Loucy (cell line): ENCODE measurements around the gene GTPBP2.
A peak's percentile ranks its signal among the peaks of the same experiment; 100 is the strongest.

Experiments used
- H2AFZ ChIP-seq: fragments of 200-600 bp; sonication (generic); 2 replicates; pipeline ENCODE4 v1.6.0; 2016; ENCODE audit warnings: antibody characterized with exemption, mild to moderate bottlenecking, low read length, moderate library complexity
- H3F3A ChIP-seq: fragments of 200-600 bp; 2 replicates; pipeline ENCODE4 v1.6.0; 2016; ENCODE audit warnings: antibody characterized with exemption, low read depth, mild to moderate bottlenecking
- H3K27me3 ChIP-seq: fragments of 200-600 bp; sonication (generic); 2 replicates; pipeline ENCODE4 v1.6.1; 2014; ENCODE audit warnings: low read length, mild to moderate bottlenecking; ENCODE audit not compliant: insufficient read depth, poor library complexity, severe bottlenecking
- H3K36me3 ChIP-seq: fragments of 200-600 bp; sonication (generic); 2 replicates; pipeline ENCODE4 v1.6.1; 2016; ENCODE audit warnings: low read length; ENCODE audit not compliant: insufficient read depth
- H3K4me1 ChIP-seq: fragments of 200-600 bp; sonication (generic); 2 replicates; pipeline ENCODE4 v1.5.1; 2014; ENCODE audit warnings: low read length, mild to moderate bottlenecking; ENCODE audit not compliant: insufficient read depth, poor library complexity, severe bottlenecking
- H3K4me2 ChIP-seq: fragments of 200-600 bp; sonication (generic); 2 replicates; pipeline ENCODE4 v1.6.0; 2014; ENCODE audit warnings: antibody characterized with exemption, low read length, low read depth, mild to moderate bottlenecking; ENCODE audit not compliant: poor library complexity, severe bottlenecking
- H3K4me3 ChIP-seq: fragments of 200-600 bp; sonication (generic); 2 replicates; pipeline ENCODE4 v1.5.1; 2014; ENCODE audit warnings: low read length, mild to moderate bottlenecking, mixed read lengths; ENCODE audit not compliant: poor library complexity, severe bottlenecking
- H3K79me2 ChIP-seq: fragments of 200-600 bp; sonication (generic); 2 replicates; pipeline ENCODE4 v1.6.1; 2014; ENCODE audit warnings: low read length; ENCODE audit not compliant: insufficient read depth
- H3K9ac ChIP-seq: fragments of 200-600 bp; sonication (generic); 2 replicates; pipeline ENCODE4 v1.6.0; 2014; ENCODE audit warnings: mild to moderate bottlenecking, low read depth, low read length, moderate library complexity; ENCODE audit not compliant: poor library complexity, severe bottlenecking
- H3K9me2 ChIP-seq: fragments of 200-600 bp; sonication (generic); replicated peaks from 2 replicates; pipeline ENCODE4 v1.6.1; 2016; ENCODE audit warnings: low read depth, low read length, mixed read lengths
- H3K9me3 ChIP-seq: fragments of 200-600 bp; sonication (generic); 2 replicates; pipeline ENCODE4 v1.6.1; 2014; ENCODE audit warnings: mild to moderate bottlenecking, antibody characterized with exemption, low read length, low read depth; ENCODE audit not compliant: insufficient read depth
- H4K20me1 ChIP-seq: fragments of 200-600 bp; sonication (generic); 2 replicates; pipeline ENCODE4 v1.6.0; 2014; ENCODE audit warnings: antibody characterized with exemption, low read length, mild to moderate bottlenecking; ENCODE audit not compliant: insufficient read depth, poor library complexity, severe bottlenecking
- CTCF ChIP-seq: fragments of 200-600 bp; sonication (generic); conservative IDR thresholded peaks from 2 replicates; pipeline ENCODE4 v1.5.1; 2014; ENCODE audit warnings: mild to moderate bottlenecking, antibody characterized with exemption, low read length
- EZH2phosphoT487 ChIP-seq: fragments of 200-600 bp; IDR thresholded peaks from 2 replicates; pipeline ENCODE4 v1.6.1; 2018; ENCODE audit warnings: antibody characterized with exemption, mild to moderate bottlenecking, moderate library complexity, borderline replicate concordance

GTPBP2 gene

GRCh38 chr6:43579171-43579570 is 49.9 kb downstream of the GTPBP2 start:
- Histone ChIP-seq H3K4me1 (peaks cover 32% of the 10 kb centered on the region), H2AFZ (no peak overlapping the region), H3K27me3 (no peaks in the 10 kb centered on the region), H3K4me2 (peak overlapping the region; percentile 76), H3K36me3 (peaks cover 17% of the 10 kb centered on the region; the same call in 1 of the 2 replicates), H3F3A (no peaks in the 10 kb centered on the region), H4K20me1 (peaks cover 15% of the 10 kb centered on the region), H3K4me3 (peak overlapping the region; percentile 95), H3K79me2 (peaks cover 66% of the 10 kb centered on the region), H3K9me3 (no peaks in the 10 kb centered on the region), H3K9ac (peak overlapping the region; percentile 33), H3K9me2 (no peaks in the 10 kb centered on the region)
- TF ChIP-seq EZH2phosphoT487 (no peak), CTCF (no peak)

- peaks cover 14% of the 10 kb centered on the region for H4K20me1 ChIP-seq
- H3K4me3 ChIP-seq: peak overlapping the region; percentile 95
- no peaks in the 10 kb centered on the region for H3K9me2 ChIP-seq
- H3K4me1 ChIP-seq: peaks cover 30% of the 10 kb centered on the region
- H2AFZ ChIP-seq: no peak overlapping the region
- TF ChIP-seq EZH2phosphoT487 (no peak), CTCF (no peak)
- H3K4me2 ChIP-seq: peak overlapping the region; percentile 76
- H3F3A ChIP-seq: no peaks in the 10 kb centered on the region
- H3K27me3 ChIP-seq: no peaks in the 10 kb centered on the region
- H3K9me3 ChIP-seq: no peaks in the 10 kb centered on the region
- H3K36me3 ChIP-seq: peaks cover 13% of the 10 kb centered on the region; the same call in 1 of the 2 replicates
- peak overlapping the region; percentile 33 for H3K9ac ChIP-seq
- H3K79me2 ChIP-seq: peaks cover 71% of the 10 kb centered on the region
Measured at GRCh38 chr6:43578748-43579147, 50.3 kb downstream of the GTPBP2 start.

DNA sequence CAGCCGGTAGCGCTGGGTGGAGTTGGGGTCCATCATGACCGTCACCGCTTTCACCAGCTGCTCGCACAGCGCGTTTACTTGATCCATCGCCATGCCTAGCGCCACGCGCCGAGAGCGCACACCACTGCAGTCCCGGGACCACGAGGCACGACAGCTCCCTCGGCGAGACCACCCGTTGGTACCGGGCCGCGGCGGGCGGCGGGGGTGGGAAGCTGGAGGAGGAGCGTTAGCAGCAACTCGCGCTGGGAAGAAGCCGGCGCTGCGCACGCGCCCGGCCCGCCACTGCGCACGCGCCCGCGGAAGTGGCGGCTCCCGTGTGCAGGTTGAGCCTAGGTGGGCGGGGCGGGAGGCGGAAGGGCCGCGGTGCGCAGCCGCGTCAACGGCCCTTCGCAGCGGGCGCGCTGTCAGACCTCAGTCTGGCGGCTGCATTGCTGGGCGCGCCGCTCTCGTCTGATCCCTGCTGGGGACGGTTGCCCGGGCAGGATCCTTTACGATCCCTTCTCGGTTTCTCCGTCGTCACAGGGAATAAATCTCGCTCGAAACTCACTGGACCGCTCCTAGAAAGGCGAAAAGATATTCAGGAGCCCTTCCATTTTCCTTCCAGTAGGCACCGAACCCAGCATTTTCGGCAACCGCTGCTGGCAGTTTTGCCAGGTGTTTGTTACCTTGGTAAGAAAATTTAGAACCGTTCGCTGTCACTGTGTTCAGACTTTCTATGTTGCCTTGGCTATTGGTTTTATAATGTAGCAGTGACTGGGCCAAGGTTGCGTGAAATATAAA is 53.1 kb downstream of the GTPBP2 start, which contains the start of the genes POLH and XPO5:
POLH (plus strand) TSS at position 414 of the 780 bp plus-strand sequence. CDS start 6,135 bp downstream, outside the sequence.
XPO5 (minus strand) TSS at position 267 of the 780 bp plus-strand sequence; CDS start at position 93, 174 bp downstream.
- peaks cover 14% of the 10 kb centered on the region for H4K20me1 ChIP-seq
- H3K9me3 ChIP-seq: no peaks in the 10 kb centered on the region
- TF ChIP-seq EZH2phosphoT487 (no peak), CTCF (no peak)
- H3K4me2 ChIP-seq: peak within 1 kb of the TSS; percentile 82
- peaks cover 36% of the 10 kb centered on the region for H3K4me1 ChIP-seq
- no peaks in the 10 kb centered on the region for H3F3A ChIP-seq
- H3K36me3 ChIP-seq: peaks cover 18% of the 10 kb centered on the region; the same call in 1 of the 2 replicates
- peak within 1 kb of the TSS; percentile 95 for H3K4me3 ChIP-seq
- H3K9ac ChIP-seq: peak within 1 kb of the TSS; percentile 99
- no peaks in the 10 kb centered on the region for H3K27me3 ChIP-seq
- no peaks in the 10 kb centered on the region for H3K9me2 ChIP-seq
- peaks cover 75% of the 10 kb centered on the region for H3K79me2 ChIP-seq
- H2AFZ ChIP-seq: peak within 1 kb of the TSS; percentile 84
